ENCODE data around the gene ACOT11. TPM values are rescaled to one million over a fixed set of nuclear protein-coding genes. Genes with fewer than 3 reads are reported as not detected.

The ACOT11 gene
- total RNA-seq, 1 donor from 2014 or later = 0.51 TPM

GRCh38 chr1:54502342-54502741 is 45.7 kb upstream of the ACOT11 start:
- Mint-ChIP-seq H3K4me3 (no peak overlapping the region), H3K4me1 (peaks cover 31% of the 10 kb centered on the region), H3K9me3 (no peaks in the 10 kb centered on the region), H3K27ac (peak overlapping the region; percentile 0), H3K36me3 (no peaks in the 10 kb centered on the region), H3K27me3 (ENCODE audit: insufficient read depth, low read depth) (peaks cover 12% of the 10 kb centered on the region)
- Histone ChIP-seq H3K4me1 (peaks cover 13% of the 10 kb centered on the region), H3K79me2 (ENCODE audit: low read depth) (no peaks in the 10 kb centered on the region), H3K9ac (no peak overlapping the region), H3K4me2 (no peak overlapping the region), H3K27ac (no peak overlapping the region), H3K36me3 (no peaks in the 10 kb centered on the region), H3K27me3 (peaks cover 29% of the 10 kb centered on the region), H3F3A (ENCODE audit: low read depth) (peaks cover 10% of the 10 kb centered on the region), H4K20me1 (ENCODE audit: low read depth) (no peaks in the 10 kb centered on the region), H3K9me3 (ENCODE audit: low read depth) (no peaks in the 10 kb centered on the region), H3K4me3 (no peak overlapping the region), H2AFZ (replicated peaks) (no peak overlapping the region)
- DNase-seq (ENCODE audit: low spot score) = no peak
- TF ChIP-seq CTCF (IDR thresholded peaks at IDR 0.05) (no peak), EZH2phosphoT487 (IDR thresholded peaks at IDR 0.05) (no peak), EZH2 (IDR thresholded peaks at IDR 0.05) (no peak)

GRCh38 chr1:54506594-54506993 is 41.4 kb upstream of the ACOT11 start:
- Histone ChIP-seq H3K4me2 (no peak overlapping the region), H2AFZ (replicated peaks) (no peak overlapping the region), H3K36me3 (no peaks in the 10 kb centered on the region), H4K20me1 (ENCODE audit: low read depth) (no peaks in the 10 kb centered on the region), H3K9me3 (ENCODE audit: low read depth) (no peaks in the 10 kb centered on the region), H3K4me1 (no peaks in the 10 kb centered on the region), H3K4me3 (no peak overlapping the region), H3F3A (ENCODE audit: low read depth) (no peaks in the 10 kb centered on the region), H3K79me2 (ENCODE audit: low read depth) (no peaks in the 10 kb centered on the region), H3K27ac (no peak overlapping the region), H3K27me3 (no peaks in the 10 kb centered on the region), H3K9ac (no peak overlapping the region)
- no peak overlapping the region for H3K4me3 Mint-ChIP-seq
- H3K9me3 Mint-ChIP-seq = no peaks in the 10 kb centered on the region
- peaks cover 15% of the 10 kb centered on the region for H3K4me1 Mint-ChIP-seq
- no peak for DNase-seq (ENCODE audit: low spot score)
- H3K27me3 Mint-ChIP-seq (ENCODE audit: insufficient read depth, low read depth) = peaks cover 7% of the 10 kb centered on the region
- TF ChIP-seq CTCF (IDR thresholded peaks at IDR 0.05) = no peak
- TF ChIP-seq EZH2 (IDR thresholded peaks at IDR 0.05) = no peak
- TF ChIP-seq EZH2phosphoT487 (IDR thresholded peaks at IDR 0.05) = no peak
- no peaks in the 10 kb centered on the region for H3K36me3 Mint-ChIP-seq
- H3K27ac Mint-ChIP-seq = peak overlapping the region; percentile 24

- no peak overlapping the region for H3K4me2 ChIP-seq
- no peaks in the 10 kb centered on the region for H3K36me3 ChIP-seq
- peaks cover 13% of the 10 kb centered on the region for H3K4me1 Mint-ChIP-seq
- DNase-seq (ENCODE audit: low spot score) = no peak
- no peaks in the 10 kb centered on the region for H4K20me1 ChIP-seq (ENCODE audit: low read depth)
- H3K79me2 ChIP-seq (ENCODE audit: low read depth) = no peaks in the 10 kb centered on the region
- no peaks in the 10 kb centered on the region for H3K4me1 ChIP-seq
- H3K9me3 Mint-ChIP-seq = no peaks in the 10 kb centered on the region
- no peaks in the 10 kb centered on the region for H3K9me3 ChIP-seq (ENCODE audit: low read depth)
- H3K27me3 Mint-ChIP-seq (ENCODE audit: insufficient read depth, low read depth) = peaks cover 7% of the 10 kb centered on the region
- H3K27ac ChIP-seq = no peak overlapping the region
- H3K9ac ChIP-seq = no peak overlapping the region
- no peaks in the 10 kb centered on the region for H3K36me3 Mint-ChIP-seq
- H2AFZ ChIP-seq (replicated peaks) = no peak overlapping the region
- H3F3A ChIP-seq (ENCODE audit: low read depth) = no peaks in the 10 kb centered on the region
- peak overlapping the region; percentile 19 for H3K27ac Mint-ChIP-seq
- no peaks in the 10 kb centered on the region for H3K27me3 ChIP-seq
- TF ChIP-seq EZH2 (IDR thresholded peaks at IDR 0.05) (no peak), CTCF (IDR thresholded peaks at IDR 0.05) (no peak), EZH2phosphoT487 (IDR thresholded peaks at IDR 0.05) (no peak)
- no peak overlapping the region for H3K4me3 Mint-ChIP-seq
- no peak overlapping the region for H3K4me3 ChIP-seq
These were observed 40.8 kb upstream of the ACOT11 start for GRCh38 chr1:54507033-54507870.

Data from neural progenitor cell (in vitro differentiated cells).